NCI-H82 (cell line): ENCODE measurements around the gene EIF2S1.
A peak's percentile ranks its signal among the peaks of the same experiment; 100 is the strongest.
"Not testable (repeated sequence)": the region's sequence is repeated elsewhere in the genome, so short reads cannot be mapped to it uniquely, and the experiment has no call there.

Experiments used
- DNase-seq: peaks from one replicate; lab custom pipeline; 2025; lab: John Stamatoyannopoulos, UW

EIF2S1 gene

DNA sequence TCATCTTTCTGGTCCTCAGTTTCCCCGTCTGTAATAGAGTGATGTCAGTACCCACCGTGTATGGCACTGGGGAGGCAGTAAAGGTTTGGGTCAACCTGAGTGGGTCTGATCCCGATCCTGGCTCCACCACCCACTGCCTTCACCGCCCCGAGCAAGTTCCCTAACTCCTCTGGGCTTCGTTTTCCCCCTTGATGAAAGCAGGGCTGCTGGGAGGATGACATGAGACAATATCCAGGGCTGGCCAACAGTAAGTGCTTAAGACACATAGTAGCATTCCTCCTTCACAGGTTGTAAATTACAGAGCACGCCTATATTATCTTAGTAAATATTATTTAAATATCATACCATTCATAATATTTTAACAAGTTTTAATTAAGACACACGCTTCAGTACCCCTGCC, 51.2 kb downstream of the EIF2S1 start:
- no peak for DNase-seq

DNA sequence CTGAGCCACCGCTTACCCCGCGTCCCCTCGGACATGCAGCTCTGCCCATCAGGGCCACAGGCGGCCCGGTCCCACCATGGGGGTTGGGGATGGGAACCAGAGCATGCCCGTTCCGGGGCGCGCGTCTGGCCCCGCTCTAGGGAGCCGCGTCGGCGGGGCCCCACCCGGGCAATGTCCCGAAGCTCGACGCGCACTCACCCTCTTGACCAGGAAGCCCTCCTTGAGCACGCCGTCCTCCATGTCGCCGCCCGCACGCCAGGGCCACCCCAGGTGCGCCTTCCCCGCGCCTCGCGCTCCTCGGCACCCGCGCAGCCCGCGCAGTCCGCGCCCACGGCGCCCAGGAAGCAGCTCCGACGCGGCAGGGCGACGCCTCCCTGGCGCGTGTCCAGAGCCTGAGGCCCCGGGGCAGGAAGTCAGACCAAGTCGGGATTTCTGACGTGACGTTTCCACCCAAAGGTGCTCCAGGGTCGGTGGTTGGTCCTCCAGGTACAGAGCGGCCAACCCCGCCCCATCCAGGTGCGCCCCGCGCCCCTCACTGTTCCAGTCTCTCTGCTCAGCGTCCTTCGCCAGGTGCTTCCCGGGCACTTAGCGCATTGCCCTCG, 51.8 kb downstream of the EIF2S1 start, which contains the start of gene PLEK2:
Gene PLEK2 (minus strand): TSS at position 346 of the 602 bp plus-strand sequence. CDS start 106 bp downstream, at position 240.
- DNase-seq: no peak

DNA sequence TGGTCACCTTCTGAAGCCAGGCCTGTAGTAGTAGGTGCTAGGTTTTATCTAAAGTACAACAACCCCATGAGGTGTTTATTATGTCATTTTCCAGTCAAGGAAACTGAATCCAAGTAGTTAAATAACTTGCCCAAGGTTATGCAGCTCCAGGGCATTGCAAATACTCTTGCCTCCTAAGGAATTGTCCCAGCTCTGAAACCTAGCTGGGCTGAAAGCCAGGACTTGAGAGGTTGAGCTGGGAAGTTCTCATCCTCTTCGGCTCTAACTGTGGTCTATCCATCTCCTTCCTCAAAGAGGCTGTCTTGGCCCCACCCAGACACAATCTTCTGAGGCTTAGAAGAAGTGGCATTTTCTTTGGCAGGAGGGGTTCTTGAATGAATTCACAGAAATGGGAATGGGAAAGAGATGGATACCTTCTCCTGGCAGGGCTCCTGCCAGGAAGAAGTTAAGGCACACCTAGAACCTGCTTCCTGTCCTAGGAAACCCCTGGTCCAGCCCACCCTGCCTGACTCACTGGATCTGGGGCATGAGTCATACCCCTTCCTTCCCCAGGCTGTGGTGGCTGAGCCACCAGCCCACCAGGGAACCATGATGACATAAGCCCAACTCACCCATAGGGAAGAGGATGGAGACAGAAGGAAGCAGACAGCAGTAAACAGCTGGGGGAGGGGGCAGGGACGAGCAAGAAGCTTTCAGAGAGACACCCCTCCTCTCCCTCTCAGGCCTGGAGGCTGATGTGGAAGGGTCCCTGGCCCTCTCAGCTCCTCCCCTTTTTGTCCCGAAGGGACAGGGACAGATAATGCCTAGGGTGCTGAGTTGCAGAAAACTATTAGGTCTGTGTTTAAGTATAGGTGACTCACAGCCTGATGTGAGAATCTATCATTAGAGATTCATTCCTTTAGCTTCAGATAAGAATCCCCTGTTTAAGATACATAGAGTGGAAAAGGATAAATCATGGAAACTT, 54.0 kb downstream of the EIF2S1 start:
- no peak for DNase-seq

DNA sequence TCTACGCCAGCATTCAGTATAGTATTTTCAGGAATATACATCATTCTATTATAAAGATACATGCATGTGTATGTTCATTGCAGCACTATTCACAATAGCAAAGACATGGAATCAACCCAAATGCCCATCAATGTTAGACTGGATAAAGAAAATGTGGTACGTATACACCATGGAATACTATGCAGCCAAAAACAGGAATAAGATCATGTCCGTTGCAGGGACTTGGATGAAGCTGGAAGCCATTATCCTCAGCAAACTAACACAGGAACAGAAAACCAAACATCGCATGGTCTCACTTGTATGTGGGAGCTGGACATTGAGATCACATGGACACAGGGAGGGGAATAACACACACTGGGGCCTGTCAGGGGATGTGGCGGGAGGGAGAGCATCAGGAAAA, 55.5 kb downstream of the EIF2S1 start:
- DNase-seq: not testable (repeated sequence)

DNA sequence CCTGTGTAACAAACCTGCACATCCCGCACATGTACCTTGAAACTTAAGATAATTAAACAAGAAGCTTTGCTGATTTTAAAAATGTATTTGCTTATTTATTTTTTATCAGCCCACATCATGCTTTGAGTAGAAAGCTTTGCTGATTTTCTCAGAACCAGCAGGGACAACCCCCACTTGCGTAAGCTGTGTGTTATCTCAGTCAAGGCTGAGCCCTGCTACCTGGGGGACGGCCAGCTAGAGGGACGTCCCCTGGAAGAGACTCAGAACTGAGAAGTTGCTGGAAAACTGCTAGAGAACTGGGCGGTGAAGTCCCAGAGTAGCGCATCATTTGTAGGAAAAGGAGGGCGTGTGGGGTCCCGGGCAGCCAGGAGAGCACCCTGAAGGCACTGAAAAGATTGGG, 56.0 kb downstream of the EIF2S1 start:
- no peak for DNase-seq

DNA sequence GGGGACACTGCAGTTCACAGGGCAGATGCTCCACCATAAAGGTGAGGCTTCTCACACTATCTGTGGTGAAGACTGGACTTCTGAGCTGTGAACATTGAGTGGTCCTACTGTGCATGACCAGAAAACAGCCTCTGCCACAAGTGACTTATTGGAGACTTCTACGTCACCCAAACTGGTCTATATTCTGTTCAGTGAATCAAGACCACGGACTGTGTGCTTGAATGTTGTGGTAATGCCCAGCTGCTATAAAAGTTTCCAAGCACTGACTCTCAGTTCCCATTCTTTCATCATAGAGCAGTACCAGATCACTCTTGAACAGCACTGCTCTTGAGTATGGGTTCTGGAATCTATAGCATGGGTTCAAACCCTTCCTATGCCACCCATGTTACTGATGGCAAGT, 56.7 kb downstream of the EIF2S1 start:
- DNase-seq: no peak

DNA sequence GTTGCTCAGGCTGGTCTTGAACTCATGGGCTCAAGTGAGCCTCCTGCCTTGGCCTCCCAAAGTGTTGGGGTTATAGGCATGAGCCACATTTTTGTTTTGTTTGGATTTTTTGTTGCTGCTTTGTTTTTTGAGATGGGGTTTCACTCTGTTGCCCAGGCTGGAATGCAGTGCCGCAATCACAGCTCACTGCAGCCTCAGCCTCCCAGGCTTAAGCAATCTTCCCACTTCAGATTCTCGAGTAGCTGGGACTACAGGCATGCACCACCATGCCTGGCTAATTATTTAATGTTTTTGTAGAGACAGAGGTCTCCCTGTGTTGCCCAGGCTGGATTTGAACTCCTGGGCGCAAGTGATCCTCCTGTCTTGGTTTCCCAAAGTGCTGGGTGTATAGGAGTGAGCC, 57.5 kb downstream of the EIF2S1 start:
- no peak for DNase-seq

DNA sequence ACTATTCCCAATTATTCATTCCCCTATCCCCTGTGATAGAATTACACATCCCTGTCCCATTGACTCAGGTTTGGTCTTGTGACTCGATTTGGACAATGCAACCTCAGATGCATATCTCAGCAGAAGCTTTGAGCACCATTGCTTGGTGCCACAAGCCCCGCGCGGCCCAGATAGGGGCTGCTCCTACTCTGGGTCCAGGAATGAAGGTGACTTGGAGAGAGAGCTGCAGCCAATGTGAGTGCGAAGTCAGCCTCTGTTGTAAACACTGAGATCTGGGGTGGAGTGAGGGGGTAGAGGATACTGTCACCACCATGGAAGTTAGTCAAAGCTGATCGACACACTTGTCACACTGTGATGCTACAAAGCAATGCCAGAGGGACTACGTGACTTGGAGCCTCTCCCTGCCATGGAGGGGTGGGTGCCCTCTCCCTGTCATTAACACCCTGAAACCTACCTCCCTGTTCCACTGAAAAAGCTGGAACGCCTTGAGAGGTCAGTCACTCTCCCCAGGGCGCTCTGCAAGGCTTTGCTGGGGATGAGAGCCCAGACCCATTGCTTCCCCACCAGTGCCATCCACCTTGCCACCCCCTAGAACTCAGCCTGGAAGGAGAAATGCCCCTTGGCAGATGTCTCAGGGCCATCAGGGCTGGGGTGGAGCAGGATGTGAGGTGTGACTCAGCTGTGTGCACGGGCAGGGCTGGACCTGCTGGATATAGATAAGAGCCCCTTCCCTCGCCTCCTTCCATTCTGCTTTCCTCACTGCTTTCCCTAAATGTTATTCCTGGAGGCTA, 58.5 kb downstream of the EIF2S1 start:
- DNase-seq: no peak

DNA sequence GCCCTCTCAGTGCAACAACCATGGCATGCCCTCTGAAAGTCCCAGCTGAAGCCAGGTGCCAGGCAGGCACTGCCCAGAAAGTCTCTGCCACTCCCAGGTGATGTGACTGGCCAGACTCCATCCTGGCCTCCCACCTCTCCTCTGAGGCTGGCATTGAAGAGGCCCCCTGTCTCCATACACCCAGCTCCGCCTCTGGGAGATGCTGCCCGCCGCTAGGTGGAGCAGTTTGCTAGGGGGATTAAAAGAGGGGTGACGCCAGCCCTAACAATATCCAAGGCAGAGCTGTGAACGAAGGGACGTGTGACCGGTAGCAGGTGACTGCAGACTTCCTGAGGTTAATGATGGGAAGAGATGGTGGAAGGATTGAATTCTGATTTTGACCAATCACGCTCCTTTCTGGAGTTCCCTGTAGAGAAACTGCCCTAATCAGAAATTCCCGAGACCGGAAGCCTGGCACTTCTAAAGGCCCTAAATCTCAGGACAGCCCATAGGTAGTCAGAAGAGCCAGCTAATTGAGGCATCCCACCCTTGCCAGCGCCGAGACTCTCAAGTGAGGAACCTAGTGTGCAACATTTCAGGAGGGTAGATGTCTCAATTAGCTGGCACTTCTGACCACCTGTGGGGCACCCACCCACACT, 60.1 kb downstream of the EIF2S1 start:
- DNase-seq: peak; percentile 80

DNA sequence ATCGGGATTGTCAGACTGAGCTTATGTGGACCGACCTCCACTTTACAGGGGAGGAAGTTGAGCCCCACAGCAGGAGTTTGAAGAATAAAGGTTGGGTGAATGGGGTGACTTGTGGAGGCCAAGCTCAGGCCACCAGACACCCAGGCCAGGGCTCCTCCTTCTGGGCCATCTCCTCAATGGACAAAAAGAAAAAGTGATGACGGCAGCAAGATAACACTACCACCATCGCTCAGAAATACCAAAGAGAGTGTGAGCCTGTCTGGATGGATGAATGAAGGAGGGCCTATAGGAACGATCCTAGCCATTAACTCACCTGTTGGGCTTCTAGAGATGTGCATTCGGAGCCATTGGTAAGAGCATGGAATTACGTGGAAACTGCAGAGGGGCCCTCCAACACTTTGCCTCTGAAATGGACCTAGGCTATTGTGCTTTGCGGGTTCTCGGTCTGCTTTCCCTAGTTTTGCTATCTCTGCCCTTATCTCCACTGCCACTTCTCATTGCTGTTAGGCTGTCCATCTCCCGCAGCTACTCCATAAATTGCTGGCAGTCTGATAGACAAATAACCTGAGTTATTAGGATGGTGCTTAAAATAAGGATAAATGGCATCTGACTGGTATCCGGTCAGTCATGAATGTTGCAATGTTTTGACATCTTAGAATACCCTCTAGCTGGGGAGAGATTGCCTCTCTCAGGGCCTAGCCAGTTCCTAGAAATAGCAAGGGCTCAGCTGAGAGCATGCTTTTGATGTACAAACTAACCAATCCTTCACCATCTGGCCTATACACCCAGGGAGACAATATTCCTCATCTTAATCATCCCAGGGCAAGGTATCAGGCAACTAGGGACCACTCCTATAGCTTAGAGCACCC, 61.5 kb downstream of the EIF2S1 start:
- DNase-seq: no peak

DNA sequence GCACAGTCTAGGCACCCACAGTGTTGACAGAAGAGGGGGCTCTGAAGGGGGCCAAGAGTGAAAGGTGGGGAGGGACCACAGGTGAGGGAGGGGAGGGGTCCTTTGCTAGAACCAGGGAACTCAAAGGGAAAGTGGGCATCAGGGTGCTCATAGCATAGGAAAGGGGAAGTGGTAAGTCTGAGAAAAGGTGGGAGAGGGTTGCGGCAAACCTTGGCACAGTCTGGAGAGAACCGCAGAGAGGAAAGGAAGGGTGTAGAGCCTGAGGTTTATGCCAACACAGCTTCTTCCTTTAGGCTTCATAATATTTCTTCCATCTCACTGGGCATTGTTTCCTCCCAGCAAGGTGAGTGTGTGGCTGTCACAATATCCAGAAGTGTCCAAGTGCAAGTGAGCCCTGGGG, 63.3 kb downstream of the EIF2S1 start:
- DNase-seq: no peak

DNA sequence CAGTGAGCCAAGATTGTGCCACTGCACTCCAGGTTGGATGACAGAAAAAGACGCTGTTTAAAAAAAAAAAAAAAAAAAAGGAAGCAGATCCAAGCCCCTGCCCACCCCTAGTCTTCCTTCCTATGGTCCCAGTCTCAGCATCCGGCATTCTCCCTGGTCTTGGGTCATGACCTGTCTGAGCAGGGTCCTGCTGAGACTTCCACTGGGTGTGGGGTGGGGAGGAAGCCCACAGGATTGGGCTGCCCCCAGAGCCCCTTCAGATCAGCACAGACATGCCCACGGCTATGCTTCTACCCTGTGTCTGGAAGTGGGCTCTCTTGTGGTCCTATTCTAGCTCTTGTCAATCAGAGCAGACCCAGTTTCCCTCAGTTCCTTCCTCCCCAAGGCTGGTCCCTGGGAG, 64.4 kb downstream of the EIF2S1 start:
- DNase-seq: no peak

DNA sequence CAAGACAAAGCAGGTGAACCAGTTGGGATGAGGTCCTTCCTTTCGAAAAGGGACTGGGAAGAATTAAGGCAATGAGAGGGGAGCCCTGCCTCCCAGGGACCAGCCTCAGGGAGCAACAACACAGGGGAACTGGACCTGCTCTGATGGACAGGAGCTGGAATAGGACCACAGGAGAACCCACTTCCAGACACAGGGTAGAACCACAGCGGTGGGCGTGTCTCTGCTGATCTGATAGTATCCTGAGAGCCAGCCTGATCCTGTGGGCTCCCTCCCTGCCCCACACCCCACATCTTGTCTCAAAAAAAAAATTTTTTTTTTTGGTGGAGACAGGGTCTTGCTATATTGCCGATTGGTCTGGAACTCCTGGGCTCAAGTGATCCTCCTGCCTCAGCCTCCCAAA, 65.5 kb downstream of the EIF2S1 start:
- DNase-seq: no peak

DNA sequence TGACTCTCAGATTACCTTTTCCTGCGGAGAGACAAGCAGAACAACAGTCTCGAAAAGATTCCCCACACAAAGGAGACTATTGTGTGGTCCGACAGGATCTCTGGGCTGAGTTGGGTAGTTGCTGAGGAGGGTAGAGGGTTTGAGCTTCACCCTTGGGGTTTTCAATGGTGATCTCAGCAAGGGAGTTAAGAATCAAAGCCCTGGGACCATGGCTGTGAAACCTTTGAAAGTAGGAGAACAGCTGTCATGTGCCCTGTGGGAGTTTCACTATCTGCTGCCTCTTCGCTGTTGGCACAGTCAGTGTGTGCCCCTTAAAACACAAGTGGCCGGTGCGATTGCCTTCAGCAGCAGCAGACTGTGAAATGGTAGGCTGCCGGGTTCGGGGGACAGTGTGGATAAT, 66.0 kb downstream of the EIF2S1 start:
- DNase-seq: no peak

DNA sequence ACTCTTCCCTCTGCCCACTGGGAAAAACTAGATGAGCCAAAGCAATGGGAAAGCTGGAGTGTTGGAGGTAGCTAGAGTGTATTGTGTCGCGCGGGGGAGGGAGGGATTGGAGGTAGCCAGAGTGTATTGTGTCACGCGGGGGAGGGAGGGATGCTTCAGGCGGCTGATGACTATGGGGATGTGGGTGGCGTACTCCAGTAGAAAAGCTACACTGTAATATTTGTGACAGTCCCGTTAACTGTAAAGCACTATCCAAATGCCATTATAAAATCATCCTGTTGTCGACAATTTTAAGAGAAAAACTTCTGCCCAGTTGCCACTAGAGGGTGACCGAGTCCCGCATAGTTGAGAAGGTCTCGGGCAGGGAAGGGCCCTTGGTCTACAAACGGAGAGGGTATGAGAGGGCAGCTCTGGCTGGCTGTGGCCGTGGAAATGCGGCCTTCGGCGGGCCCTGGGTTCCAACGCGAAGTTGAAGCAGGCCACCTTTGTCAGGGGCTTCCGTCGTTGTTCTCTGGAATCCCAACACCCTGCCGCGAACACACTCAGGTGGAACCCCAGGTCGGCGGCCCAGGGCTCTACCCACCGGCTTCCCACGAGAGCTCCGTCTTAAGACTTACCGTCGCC, 67.0 kb downstream of the EIF2S1 start:
- peak; percentile 82 for DNase-seq

DNA sequence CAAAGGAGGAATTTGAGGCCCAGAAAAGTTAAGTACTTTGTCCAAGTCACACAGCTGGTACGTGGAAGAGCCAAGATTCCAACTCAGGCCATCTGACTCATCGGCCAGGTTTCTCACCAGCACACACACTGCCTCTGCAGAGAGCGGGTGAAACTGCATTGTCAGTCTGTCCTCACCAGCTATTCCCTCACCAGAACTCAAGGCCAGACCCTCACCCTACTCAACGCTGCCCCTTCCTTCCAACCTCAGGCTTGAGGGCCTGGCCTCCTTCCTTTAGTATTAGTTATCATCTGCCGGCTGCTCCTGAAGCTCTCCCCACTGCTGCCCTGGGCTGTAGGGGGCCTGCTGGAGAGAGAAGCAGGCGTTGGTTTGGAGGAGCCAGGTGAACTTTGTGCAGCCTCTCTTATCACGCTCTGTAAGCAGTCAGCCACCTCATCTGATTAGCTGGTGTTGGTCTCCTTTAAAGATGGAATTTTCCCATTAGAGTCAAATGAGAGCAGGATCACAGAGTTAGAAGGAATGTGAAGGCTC, 68.4 kb downstream of the EIF2S1 start:
- peak; percentile 16 for DNase-seq

DNA sequence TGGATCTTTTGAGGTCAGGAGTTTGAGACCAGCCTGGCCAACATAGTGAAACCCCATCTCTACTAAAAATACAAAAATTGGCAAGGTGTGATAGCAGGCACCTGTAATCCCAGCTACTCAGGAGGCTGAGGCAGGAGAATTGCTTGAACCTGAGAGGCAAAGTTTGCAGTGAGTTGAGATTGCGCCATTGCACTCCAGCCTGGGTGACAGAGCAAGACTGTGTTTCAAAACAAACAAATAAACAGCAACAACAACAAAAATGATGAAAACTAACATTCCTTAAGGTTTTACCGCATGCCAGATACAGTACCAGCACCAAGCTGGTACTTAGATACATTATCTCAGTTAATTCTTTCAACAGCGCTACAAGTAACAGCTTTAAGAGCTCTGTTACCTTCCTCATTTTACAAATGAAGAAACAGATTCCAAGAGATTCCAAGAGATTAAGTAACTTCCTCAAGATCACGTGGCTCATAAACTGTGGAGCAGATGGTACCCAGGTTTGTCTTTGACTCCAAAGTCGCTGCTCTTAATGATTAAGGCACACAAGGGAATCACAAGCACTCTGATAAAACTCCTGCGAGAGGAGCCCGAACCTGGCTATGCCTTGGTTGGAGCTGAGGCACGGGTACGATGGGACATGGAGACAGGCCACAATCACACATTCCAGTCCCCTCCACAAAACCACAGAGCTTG, 69.5 kb downstream of the EIF2S1 start:
- DNase-seq: peak; percentile 91

DNA sequence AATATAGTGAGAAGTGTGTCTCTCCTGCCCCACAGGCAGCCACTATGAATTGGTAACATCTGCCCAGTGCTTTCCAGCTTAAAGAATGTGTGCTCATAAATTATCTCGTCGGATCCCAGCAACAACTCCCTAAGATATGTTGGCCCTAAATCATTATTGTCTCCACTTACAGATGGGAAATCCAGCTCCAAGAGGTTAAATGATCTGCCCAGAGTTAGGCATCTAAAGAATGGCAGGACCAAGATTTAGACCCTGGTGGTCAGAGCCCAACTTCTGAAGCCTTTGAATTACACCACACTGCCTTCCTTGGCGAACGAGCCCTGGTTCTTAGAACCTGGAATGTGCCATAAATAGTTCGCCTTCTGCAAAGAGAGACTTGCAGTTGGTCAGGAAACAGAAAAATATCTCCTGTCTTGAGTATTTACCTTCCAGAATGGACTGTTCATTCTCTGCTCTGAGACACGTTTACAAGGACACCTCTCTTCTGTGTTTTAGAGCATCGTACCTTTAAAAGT, 72.0 kb downstream of the EIF2S1 start:
- peak; percentile 8 for DNase-seq

DNA sequence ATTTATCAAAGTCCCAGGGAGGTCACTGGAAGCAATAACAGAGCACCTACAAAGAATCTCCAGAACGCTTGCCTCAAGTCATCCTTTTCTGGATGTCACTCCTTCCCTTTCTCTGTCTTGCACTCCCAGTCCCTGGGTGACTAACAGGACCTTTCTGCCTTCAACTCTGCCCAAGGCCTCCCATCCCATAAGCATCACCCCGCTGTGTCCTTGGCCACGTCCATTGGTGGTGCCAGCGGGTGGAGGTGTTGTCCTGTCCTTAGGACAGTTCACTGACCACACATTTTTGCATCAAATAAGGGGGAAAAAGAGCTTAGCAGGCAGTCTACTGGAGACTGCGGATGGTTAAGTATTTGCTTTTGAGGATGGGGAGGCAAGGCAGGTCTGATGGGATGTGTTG, 75.5 kb downstream of the EIF2S1 start:
- DNase-seq: no peak
